IPS-18a (cell line): ENCODE data around the gene LAMB3.

ENCODE experiments used
- H3K27ac ChIP-seq: one replicate; pipeline ENCODE4 v1.5.1; 2013; ENCODE audit warnings: low read length
- H3K27me3 ChIP-seq: one replicate; pipeline ENCODE4 v1.6.1; 2013; ENCODE audit warnings: mild to moderate bottlenecking, low read length; ENCODE audit not compliant: control insufficient read depth, insufficient read depth
- H3K36me3 ChIP-seq: one replicate; pipeline ENCODE4 v1.6.1; 2013; ENCODE audit warnings: low read depth, low read length; ENCODE audit not compliant: control insufficient read depth
- H3K4me1 ChIP-seq: one replicate; pipeline ENCODE4 v1.6.1; 2013; ENCODE audit warnings: low read depth, low read length; ENCODE audit not compliant: control insufficient read depth
- H3K4me3 ChIP-seq: one replicate; pipeline ENCODE4 v1.5.1; 2013; ENCODE audit warnings: low read length
- H3K9ac ChIP-seq: one replicate; pipeline ENCODE4 v1.6.1; 2013; ENCODE audit warnings: mild to moderate bottlenecking, low read length, moderate library complexity
- H3K9me3 ChIP-seq: one replicate; pipeline ENCODE4 v1.6.1; 2013; ENCODE audit warnings: low read depth, low read length; ENCODE audit not compliant: control insufficient read depth

Gene LAMB3

DNA sequence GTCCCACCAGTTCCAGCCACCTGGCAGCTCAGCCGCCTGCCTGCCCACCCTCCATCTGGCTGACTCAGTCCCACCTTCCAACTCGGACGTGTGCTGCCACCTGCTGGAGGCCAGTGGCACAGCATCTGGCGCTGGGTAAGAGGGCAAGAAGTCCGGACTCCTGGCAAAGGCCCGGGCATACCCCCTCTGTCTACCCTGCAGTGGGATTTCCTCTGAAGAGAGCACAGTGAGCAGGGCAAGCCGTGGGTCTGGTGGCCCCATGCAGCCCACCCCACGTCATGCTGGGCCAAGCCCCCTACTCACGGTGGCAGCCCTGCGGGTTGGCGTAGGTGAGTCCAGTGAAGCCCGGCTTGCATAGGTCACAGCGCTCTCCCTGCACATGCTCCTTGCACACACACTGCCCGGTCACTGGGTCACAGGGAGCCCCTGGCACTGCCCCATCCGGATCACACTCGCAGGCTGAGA, 24.5 kb downstream of the LAMB3 start:
- Histone ChIP-seq H3K4me1 (peaks cover 13% of the 10 kb centered on the region), H3K27me3 (no peaks in the 10 kb centered on the region), H3K27ac (no peak overlapping the region), H3K4me3 (no peak overlapping the region), H3K9me3 (no peaks in the 10 kb centered on the region), H3K9ac (no peak overlapping the region), H3K36me3 (no peaks in the 10 kb centered on the region)

DNA sequence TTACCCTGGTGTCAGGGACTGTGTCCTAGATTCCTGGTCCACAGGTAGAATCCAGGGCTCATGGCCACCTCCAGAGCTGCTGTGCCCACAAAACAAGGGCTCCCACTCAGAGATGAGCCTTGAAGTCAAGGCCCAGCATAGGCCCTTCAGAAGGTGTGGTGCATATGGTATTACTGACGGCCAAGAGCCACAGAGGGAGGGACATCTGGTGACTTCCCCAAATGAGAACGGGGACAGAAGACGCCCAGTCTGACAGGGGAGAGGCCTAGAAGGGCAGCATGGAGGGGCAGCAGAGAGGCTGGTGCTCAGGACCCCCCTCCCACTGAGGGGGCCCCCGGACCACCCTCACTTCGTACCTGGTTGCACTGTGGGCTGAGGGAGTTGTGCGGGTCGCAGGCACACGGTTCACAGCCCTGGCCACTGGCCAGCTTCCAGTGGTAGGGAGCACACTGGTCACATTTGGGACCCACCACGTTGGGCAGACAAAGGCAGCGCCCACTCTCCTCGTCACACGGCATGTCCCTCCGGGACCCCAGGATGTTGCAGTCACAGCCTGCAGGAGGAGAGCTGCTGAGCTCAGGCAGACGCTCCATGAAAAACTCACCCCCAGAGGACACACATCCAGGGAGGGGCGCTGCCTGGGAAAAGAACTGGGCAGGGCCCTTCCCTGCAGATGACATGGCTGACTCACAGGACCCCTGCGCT, 25.0 kb downstream of the LAMB3 start:
- no peak overlapping the region for H3K27ac ChIP-seq

DNA sequence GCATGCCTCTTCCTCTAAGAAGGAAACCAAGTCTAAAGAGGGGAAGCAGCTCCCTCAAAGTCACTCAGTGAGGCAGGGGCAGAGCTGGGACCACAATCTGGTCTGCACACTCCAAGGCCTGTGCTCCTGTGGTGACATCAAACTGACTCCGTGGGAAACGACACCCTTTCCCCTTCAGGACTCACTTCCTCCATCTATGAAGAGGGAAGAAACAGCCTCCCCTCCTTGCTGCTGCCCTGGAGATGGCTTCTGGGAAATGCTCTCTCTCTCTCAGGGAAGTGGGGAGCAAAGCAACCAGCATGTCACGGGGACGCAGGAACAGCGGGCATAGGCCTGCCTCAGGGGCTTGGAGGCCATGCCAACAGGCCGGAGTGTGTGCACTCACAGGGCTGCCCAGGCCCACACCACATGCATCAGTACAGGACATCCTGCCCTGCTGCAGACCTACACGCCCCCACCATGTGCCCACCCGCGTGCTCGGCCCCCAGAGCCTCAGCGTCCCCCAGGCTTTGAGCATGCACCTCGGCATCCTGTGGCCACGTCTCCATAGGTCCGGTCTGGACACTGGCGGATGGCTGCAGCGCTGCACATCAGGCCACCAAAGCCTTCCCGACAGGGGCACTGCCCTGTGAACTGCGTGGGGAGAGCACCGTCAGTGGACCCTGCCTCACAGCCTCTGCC, 25.7 kb downstream of the LAMB3 start:
- Histone ChIP-seq H3K9me3 (no peaks in the 10 kb centered on the region), H3K27ac (no peak overlapping the region), H3K4me3 (no peak overlapping the region), H3K27me3 (no peaks in the 10 kb centered on the region), H3K36me3 (no peaks in the 10 kb centered on the region), H3K9ac (no peak overlapping the region), H3K4me1 (peaks cover 13% of the 10 kb centered on the region)

More for the DNA sequence above, 25.0 kb downstream of the LAMB3 start:
- Histone ChIP-seq H3K9ac (no peak overlapping the region), H3K4me3 (no peak overlapping the region), H3K36me3 (no peaks in the 10 kb centered on the region), H3K4me1 (peaks cover 13% of the 10 kb centered on the region), H3K9me3 (no peaks in the 10 kb centered on the region), H3K27me3 (no peaks in the 10 kb centered on the region)

DNA sequence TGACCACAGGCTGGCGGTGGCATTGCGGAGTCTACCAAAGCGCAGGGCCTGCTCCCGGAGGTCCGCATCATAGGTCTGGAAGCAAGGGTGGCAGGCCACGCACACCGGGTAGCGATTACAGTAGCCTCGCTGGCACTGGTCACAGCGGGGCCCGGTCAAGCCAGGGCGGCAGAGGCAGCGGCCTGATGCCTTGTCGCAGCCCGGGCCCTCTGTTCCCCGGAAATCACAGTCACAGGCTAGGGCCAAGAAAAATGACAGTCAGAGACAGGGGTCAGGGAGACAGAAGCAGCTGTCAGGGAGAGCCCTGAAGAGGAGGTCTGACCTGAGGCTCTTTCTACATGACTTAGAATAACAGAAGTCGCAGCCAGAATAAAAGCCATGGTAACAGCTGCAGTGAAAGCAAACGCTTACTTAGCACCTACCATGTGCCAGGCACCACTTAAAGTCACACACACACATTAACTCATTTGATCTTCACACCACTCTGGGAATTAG, 26.4 kb downstream of the LAMB3 start:
- Histone ChIP-seq H3K9me3 (no peaks in the 10 kb centered on the region), H3K27ac (no peak overlapping the region), H3K9ac (no peak overlapping the region), H3K4me1 (peaks cover 12% of the 10 kb centered on the region), H3K4me3 (no peak overlapping the region), H3K27me3 (no peaks in the 10 kb centered on the region), H3K36me3 (no peaks in the 10 kb centered on the region)

DNA sequence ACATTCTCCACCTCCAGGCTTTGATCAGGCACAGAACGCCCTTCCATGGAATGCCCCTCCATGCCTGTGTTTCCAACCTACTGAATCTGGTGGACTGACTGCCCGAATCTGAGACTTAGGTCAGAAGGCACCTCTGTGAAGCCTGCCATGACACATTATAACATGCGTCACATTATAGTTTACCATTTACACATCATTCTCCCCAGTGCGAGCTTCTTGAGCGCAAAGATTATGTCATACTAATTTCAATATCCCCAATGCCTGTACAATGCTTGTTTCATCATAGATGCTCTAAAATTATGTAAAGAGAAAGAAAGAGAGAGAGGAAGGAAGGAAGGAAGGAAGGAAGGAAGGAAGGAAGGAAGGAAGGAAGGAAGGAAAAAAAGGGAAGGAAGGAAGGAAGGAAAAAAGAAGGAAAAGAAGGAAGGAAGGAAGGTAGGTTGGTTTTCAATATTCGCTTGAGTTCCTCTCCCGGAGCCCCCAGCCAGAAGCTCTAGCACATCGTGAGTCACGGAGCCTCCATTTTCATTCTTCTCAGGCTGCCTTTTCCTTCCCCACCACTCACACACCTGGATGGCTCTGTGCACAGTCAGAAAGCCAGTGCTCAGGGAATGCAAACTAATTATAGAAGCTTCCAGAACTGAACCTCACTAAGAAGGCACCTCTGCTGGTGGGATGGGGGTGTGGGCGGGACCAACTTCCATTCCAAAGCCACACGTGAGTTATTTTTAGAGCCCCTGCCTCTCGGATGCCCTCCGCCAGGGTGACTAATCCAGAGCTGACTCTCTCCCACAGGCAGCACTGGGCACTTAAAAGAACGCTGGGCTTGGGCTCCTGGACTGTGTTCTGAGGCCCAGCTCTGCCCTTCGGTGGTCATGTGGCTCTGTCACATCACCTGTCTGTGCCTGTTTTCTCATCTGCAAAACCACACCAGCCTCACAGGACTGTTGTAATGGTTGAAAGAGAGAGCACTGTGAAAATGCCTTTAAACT, 27.4 kb downstream of the LAMB3 start:
- no peak overlapping the region for H3K4me3 ChIP-seq
- H3K27ac ChIP-seq = no peak overlapping the region
- H3K27me3 ChIP-seq = no peaks in the 10 kb centered on the region

DNA sequence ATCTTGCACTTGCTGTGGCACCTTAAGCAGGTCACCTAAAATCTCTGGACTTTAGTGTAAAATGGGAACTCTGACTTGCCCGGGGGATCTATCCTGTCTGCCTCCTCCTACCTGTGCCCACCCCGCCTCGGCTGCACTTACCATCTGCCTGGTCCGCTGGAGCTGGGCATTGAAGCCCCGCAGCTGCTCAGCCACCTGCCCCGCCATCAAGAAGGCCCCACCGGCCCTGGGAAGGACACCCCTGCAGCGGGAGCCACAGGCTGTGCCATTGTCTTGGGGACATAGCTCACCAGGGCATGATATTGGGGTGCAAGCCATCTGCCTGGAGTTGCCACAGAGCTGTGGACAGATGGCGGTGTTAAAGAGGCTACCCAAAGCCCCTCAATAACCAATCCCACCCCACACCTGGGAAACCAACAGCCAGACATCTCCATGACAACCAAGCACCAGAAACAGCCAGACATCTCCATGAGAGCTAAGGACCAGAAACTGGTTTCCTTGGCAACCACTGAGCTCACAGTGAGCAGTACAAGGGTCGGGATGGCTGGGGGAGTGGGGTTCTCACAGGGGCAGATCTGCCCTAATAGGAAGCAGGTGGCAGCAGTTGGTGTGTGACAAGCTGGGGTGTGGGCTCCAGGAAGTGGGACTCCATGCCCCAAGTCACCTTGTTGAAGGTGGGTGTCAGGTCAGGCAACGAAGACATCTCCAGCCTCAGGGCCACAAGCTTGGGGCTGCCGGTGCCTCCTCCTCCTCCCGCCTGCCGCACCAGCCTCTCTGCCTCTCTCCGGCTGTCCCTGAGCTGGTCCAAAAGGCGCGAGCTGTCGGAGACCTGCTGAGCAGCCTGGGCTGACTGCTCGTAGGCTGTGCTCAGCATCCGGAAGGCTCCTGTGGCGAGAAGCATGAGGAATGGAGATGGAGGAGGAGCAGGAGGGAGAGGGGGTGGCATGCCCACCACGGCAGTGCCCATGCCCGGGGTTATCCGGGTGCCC, 29.1 kb downstream of the LAMB3 start:
- H3K27ac ChIP-seq = no peak overlapping the region
- no peak overlapping the region for H3K4me3 ChIP-seq
- H3K36me3 ChIP-seq = no peaks in the 10 kb centered on the region
- H3K9ac ChIP-seq = no peak overlapping the region
- H3K27me3 ChIP-seq = no peaks in the 10 kb centered on the region
- H3K4me1 ChIP-seq = no peaks in the 10 kb centered on the region
- no peaks in the 10 kb centered on the region for H3K9me3 ChIP-seq

More for the DNA sequence above, 27.4 kb downstream of the LAMB3 start:
- H3K9me3 ChIP-seq = no peaks in the 10 kb centered on the region
- H3K36me3 ChIP-seq = no peaks in the 10 kb centered on the region
- H3K9ac ChIP-seq = no peak overlapping the region
- H3K4me1 ChIP-seq = peaks cover 2% of the 10 kb centered on the region

DNA sequence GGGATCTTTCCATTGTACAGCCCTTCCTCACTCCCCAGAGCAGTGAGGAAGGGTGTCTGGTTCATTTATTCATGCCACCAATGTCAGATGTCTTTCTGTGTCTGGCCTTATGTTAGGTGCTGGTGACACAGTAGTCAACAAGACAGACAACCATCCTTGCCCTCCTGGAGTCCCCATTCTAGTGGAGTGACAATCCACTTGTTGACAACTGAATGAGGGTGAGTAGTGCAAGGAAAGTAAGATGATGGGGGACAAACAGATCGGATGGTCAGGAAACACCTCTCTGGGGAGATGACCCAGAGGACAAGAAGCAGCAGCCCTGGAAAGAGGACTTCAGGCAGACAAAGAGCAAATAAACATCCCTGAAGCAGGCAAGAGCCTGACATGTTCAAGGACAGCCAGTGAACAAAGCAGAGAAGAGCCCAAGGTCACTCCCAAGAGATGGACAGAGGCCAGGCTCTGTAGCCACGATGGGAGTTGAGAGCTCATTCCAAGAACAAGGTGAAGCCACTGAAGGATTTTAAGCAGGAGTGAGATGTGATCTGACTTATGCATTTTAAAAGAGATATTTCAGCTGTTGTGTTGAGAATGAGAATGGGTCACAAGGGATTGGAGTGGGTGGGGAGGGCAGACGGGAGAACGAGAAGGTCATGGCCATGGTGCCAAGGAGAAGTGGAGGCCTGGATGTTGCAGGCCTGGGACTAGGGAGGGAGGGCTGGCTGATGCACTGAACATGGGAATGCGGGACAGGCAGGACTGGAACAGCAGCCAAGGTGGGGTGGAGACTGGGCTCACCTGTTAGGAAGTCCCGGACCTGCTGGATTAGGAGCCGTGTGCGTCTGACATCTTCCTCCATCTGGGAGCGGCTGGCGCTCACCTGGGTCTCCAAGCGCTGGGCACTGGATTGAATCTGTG, 30.2 kb downstream of the LAMB3 start:
- Histone ChIP-seq H3K27me3 (no peaks in the 10 kb centered on the region), H3K9me3 (no peaks in the 10 kb centered on the region), H3K4me1 (no peaks in the 10 kb centered on the region), H3K4me3 (no peak overlapping the region), H3K36me3 (no peaks in the 10 kb centered on the region), H3K9ac (no peak overlapping the region), H3K27ac (no peak overlapping the region)

DNA sequence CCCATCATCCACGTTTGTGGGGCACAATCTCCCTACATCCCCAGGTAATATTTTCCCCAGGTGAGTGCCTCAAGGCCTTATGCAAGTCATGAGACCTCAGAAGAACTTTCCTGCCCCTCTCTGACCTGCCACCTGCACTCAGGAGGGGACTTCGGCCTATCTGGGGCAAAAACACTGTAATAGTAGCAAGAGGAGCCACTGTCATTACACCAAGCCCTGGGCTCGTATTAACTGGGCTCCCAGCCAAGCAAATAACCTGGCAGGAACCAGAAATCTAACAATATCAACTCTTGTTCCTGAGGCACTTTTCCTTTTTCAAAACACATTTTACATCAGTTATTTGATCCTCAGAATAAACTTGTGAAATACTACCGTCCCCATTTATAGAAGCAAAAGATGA, 30.9 kb downstream of the LAMB3 start:
- no peaks in the 10 kb centered on the region for H3K36me3 ChIP-seq
- no peaks in the 10 kb centered on the region for H3K27me3 ChIP-seq
- no peaks in the 10 kb centered on the region for H3K4me1 ChIP-seq
- H3K27ac ChIP-seq = no peak overlapping the region
- no peak overlapping the region for H3K4me3 ChIP-seq
- H3K9me3 ChIP-seq = no peaks in the 10 kb centered on the region
- no peak overlapping the region for H3K9ac ChIP-seq

DNA sequence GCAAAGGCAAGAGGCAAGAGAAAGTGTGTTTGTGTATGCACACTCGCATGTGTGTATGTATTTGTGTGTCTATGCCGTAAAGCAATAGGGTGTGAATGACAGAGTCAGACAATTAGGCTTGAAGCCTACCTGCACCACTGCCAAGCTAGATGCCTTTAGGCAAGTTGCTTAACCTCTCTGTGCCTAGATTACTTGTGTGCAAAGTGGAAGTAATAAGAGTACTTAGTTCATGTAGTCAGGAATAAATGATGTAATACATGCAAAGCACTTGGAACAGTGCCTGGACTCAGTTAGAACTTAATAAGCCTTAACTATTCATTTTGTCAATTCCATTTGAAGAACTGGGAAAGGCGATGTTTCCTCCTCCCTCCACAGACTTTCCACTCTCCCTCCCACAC, 31.7 kb downstream of the LAMB3 start:
- H3K36me3 ChIP-seq = no peaks in the 10 kb centered on the region
- no peaks in the 10 kb centered on the region for H3K4me1 ChIP-seq
- H3K4me3 ChIP-seq = no peak overlapping the region
- no peak overlapping the region for H3K9ac ChIP-seq
- H3K9me3 ChIP-seq = no peaks in the 10 kb centered on the region
- H3K27me3 ChIP-seq = no peaks in the 10 kb centered on the region
- no peak overlapping the region for H3K27ac ChIP-seq
